ENCODE results near the gene CYB561A3. TPM values are rescaled to one million over a fixed set of nuclear protein-coding genes. Genes with fewer than 3 reads are reported as not detected.
A peak's percentile ranks its signal among the peaks of the same experiment; 100 is the strongest.

CYB561A3 gene
- total RNA-seq, result 40.8 to 60.0 TPM (median 41.4 TPM) in 3 replicates
- long read RNA-seq, transcript CYB561A3-201 (7 exons, 3,061 nt), result major isoform, 55 of 63 reads
- long read RNA-seq, partial matches to known transcripts, result 3 of 63 reads
- long read RNA-seq, other reads (novel, unspliced or antisense), result 2 of 63 reads

- TF ChIP-seq CTCF (IDR thresholded peaks at IDR 0.05), result no peak
- H3K27me3 Mint-ChIP-seq (ENCODE audit: low read depth), result no peaks in the 10 kb centered on the region
- no peaks in the 10 kb centered on the region for H3K9me3 Mint-ChIP-seq (ENCODE audit: low read depth)
- peak within 1 kb of the TSS; percentile 93 for H3K4me3 Mint-ChIP-seq (ENCODE audit: unreplicated experiment)
- H3K4me1 Mint-ChIP-seq (ENCODE audit: low read depth), result peaks cover 47% of the 10 kb centered on the region
- peak within 1 kb of the TSS; percentile 98 for H3K27ac Mint-ChIP-seq (ENCODE audit: unreplicated experiment)
- no peak for DNase-seq (ENCODE audit: low spot score)
- H3K36me3 Mint-ChIP-seq (ENCODE audit: low read depth), result peaks cover 3% of the 10 kb centered on the region
Measured at GRCh38 chr11:61361741-61362541, at the start of gene CYB561A3, which contains the start of gene TMEM138. Gene CYB561A3 (minus strand): TSS chr11:61361882. CDS start chr11:61356713, 5,169 bp downstream. Gene TMEM138 (plus strand): TSS chr11:61362374. CDS start chr11:61364391, 2,017 bp downstream.

GRCh38 chr11:61406991-61407728, 45.5 kb upstream of the CYB561A3 start:
- H3K4me1 Mint-ChIP-seq (ENCODE audit: low read depth), result peaks cover 38% of the 10 kb centered on the region
- TF ChIP-seq CTCF (IDR thresholded peaks at IDR 0.05), result no peak
- H3K27ac Mint-ChIP-seq (ENCODE audit: unreplicated experiment), result peak overlapping the region; percentile 65
- H3K9me3 Mint-ChIP-seq (ENCODE audit: low read depth), result no peaks in the 10 kb centered on the region
- no peak for DNase-seq (ENCODE audit: low spot score)
- no peaks in the 10 kb centered on the region for H3K27me3 Mint-ChIP-seq (ENCODE audit: low read depth)
- H3K4me3 Mint-ChIP-seq (ENCODE audit: unreplicated experiment), result no peak overlapping the region
- peaks cover 34% of the 10 kb centered on the region for H3K36me3 Mint-ChIP-seq (ENCODE audit: low read depth)

GRCh38 chr11:61406067-61406466, 44.4 kb upstream of the CYB561A3 start:
- H3K4me3 Mint-ChIP-seq (ENCODE audit: unreplicated experiment), result no peak overlapping the region
- H3K27ac Mint-ChIP-seq (ENCODE audit: unreplicated experiment), result peak overlapping the region; percentile 67
- TF ChIP-seq CTCF (IDR thresholded peaks at IDR 0.05), result no peak
- peaks cover 38% of the 10 kb centered on the region for H3K4me1 Mint-ChIP-seq (ENCODE audit: low read depth)
- H3K27me3 Mint-ChIP-seq (ENCODE audit: low read depth), result no peaks in the 10 kb centered on the region
- peaks cover 25% of the 10 kb centered on the region for H3K36me3 Mint-ChIP-seq (ENCODE audit: low read depth)
- DNase-seq (ENCODE audit: low spot score), result no peak
- H3K9me3 Mint-ChIP-seq (ENCODE audit: low read depth), result no peaks in the 10 kb centered on the region

- Mint-ChIP-seq H3K27me3 (ENCODE audit: low read depth) (no peaks in the 10 kb centered on the region), H3K36me3 (ENCODE audit: low read depth) (peaks cover 22% of the 10 kb centered on the region), H3K27ac (ENCODE audit: unreplicated experiment) (peak overlapping the region; percentile 92), H3K4me3 (ENCODE audit: unreplicated experiment) (peak overlapping the region; percentile 26), H3K4me1 (ENCODE audit: low read depth) (peaks cover 38% of the 10 kb centered on the region), H3K9me3 (ENCODE audit: low read depth) (no peaks in the 10 kb centered on the region)
- DNase-seq (ENCODE audit: low spot score), result no peak
- TF ChIP-seq CTCF (IDR thresholded peaks at IDR 0.05), result no peak
Measured at GRCh38 chr11:61404641-61405040, 43.0 kb upstream of the CYB561A3 start.

- no peaks in the 10 kb centered on the region for H3K9me3 Mint-ChIP-seq (ENCODE audit: low read depth)
- peak overlapping the region; percentile 92 for H3K27ac Mint-ChIP-seq (ENCODE audit: unreplicated experiment)
- DNase-seq (ENCODE audit: low spot score), result no peak
- H3K4me1 Mint-ChIP-seq (ENCODE audit: low read depth), result peaks cover 38% of the 10 kb centered on the region
- TF ChIP-seq CTCF (IDR thresholded peaks at IDR 0.05), result no peak
- H3K4me3 Mint-ChIP-seq (ENCODE audit: unreplicated experiment), result no peak overlapping the region
- H3K27me3 Mint-ChIP-seq (ENCODE audit: low read depth), result no peaks in the 10 kb centered on the region
- peaks cover 20% of the 10 kb centered on the region for H3K36me3 Mint-ChIP-seq (ENCODE audit: low read depth)
Measured at GRCh38 chr11:61404103-61404502, 42.4 kb upstream of the CYB561A3 start.

Data from chondrocyte (in vitro differentiated cells).